Stimulated activated CD4-positive, alpha-beta T cell treated with anti-CD3 and anti-CD28 coated beads, Interleukin-15, amount 100 ng/mL, for 1 hour (primary cell): ENCODE results near the gene RBCK1.
"Not testable (repeated sequence)": the region's sequence is repeated elsewhere in the genome, so short reads cannot be mapped to it uniquely, and the experiment has no call there.

Source experiments
- DNase-seq, 2 donors: peaks; one replicate each; pipeline ENCODE4 v3.0.0-alpha.2; 2020; ENCODE audit warnings: low read depth in 1 of 2, low spot score in 1 of 2

The RBCK1 gene

GRCh38 chr20:434661-435419, 26.7 kb downstream of the RBCK1 start:
- no peak for DNase-seq

- DNase-seq: no peak
Observed at GRCh38 chr20:435558-435957, 27.5 kb downstream of the RBCK1 start.

GRCh38 chr20:436476-436875, 28.4 kb downstream of the RBCK1 start:
- DNase-seq: no peak

GRCh38 chr20:437787-438486, 29.8 kb downstream of the RBCK1 start:
- no peak for DNase-seq

- peak in 1 of 2 donors; percentile 25 for DNase-seq
Observed at GRCh38 chr20:438571-439469, 30.7 kb downstream of the RBCK1 start.

- no peak for DNase-seq
Observed at GRCh38 chr20:440148-440547, 32.0 kb downstream of the RBCK1 start.

- DNase-seq: no peak
Observed at GRCh38 chr20:440636-441035, 32.5 kb downstream of the RBCK1 start.

GRCh38 chr20:443223-443775, 35.2 kb downstream of the RBCK1 start:
- no peak for DNase-seq

GRCh38 chr20:444117-444516, 36.0 kb downstream of the RBCK1 start:
- DNase-seq: no peak

- no peak for DNase-seq
Observed at GRCh38 chr20:444862-445426, 36.8 kb downstream of the RBCK1 start.

GRCh38 chr20:445514-446336, 37.6 kb downstream of the RBCK1 start:
- DNase-seq: no peak

GRCh38 chr20:452021-452420, 43.9 kb downstream of the RBCK1 start:
- not testable (repeated sequence) for DNase-seq

- DNase-seq: no peak
Observed at GRCh38 chr20:454951-455350, 46.9 kb downstream of the RBCK1 start.

- no peak for DNase-seq
Observed at GRCh38 chr20:458776-459175, 50.7 kb downstream of the RBCK1 start.

- DNase-seq: no peak
Observed at GRCh38 chr20:460180-460579, 52.1 kb downstream of the RBCK1 start.

GRCh38 chr20:460707-461106, 52.6 kb downstream of the RBCK1 start:
- no peak for DNase-seq

GRCh38 chr20:461254-462198, 53.4 kb downstream of the RBCK1 start:
- peak; percentile 21 to 29 for DNase-seq

- DNase-seq: peak; percentile 77 to 81
Observed at GRCh38 chr20:462199-462991, 54.3 kb downstream of the RBCK1 start, which contains the start of gene TBC1D20. TSS of gene TBC1D20 (minus strand) at chr20:462533. CDS start at chr20:462405, 128 bp downstream.
